Ishikawa (cell line): ENCODE data around the gene GPR37.

Experiments used
- CEBPB ChIP-seq: IDR thresholded peaks from 2 replicates; pipeline ENCODE4 v1.6.1; 2012
- EP300 ChIP-seq: IDR thresholded peaks from 2 replicates; pipeline ENCODE4 v1.6.1; 2012; ENCODE audit warnings: borderline replicate concordance
- MAX ChIP-seq: IDR thresholded peaks from 2 replicates; pipeline ENCODE4 v1.6.1; 2012
- RAD21 ChIP-seq: IDR thresholded peaks from 2 replicates; pipeline ENCODE4 v1.6.1; 2012; ENCODE audit warnings: low read depth
- REST ChIP-seq: IDR thresholded peaks from 2 replicates; pipeline ENCODE4 v1.6.1; 2012; ENCODE audit warnings: low read depth, mild to moderate bottlenecking
- TAF1 ChIP-seq: IDR thresholded peaks from 2 replicates; pipeline ENCODE4 v1.6.1; 2012; ENCODE audit warnings: low read depth, mild to moderate bottlenecking
- TCF12 ChIP-seq: IDR thresholded peaks from 2 replicates; pipeline ENCODE4 v1.6.1; 2012; ENCODE audit warnings: low read depth
- YY1 ChIP-seq: IDR thresholded peaks from 2 replicates; pipeline ENCODE4 v1.6.1; 2012; ENCODE audit warnings: low read depth
- ZBTB7A ChIP-seq: IDR thresholded peaks from 2 replicates; pipeline ENCODE4 v1.6.1; 2012; ENCODE audit warnings: low read depth

- TF ChIP-seq TCF12: no peak
- no peak for TF ChIP-seq ZBTB7A
- TF ChIP-seq EP300: no peak
- no peak for TF ChIP-seq YY1
- no peak for TF ChIP-seq RAD21
- no peak for TF ChIP-seq TAF1
- no peak for TF ChIP-seq MAX
- no peak for TF ChIP-seq CEBPB
- TF ChIP-seq REST: no peak
Measured at GRCh38 chr7:124790645-124791044, 25.1 kb upstream of the GPR37 start.
